SK-N-SH treated with all-trans-retinoic acid at 6 μM for 48 hours (cell line): ENCODE measurements around the gene RPL18A.

ENCODE experiments used
- ATAC-seq: fragments of 200-7000 bp; cut with Tn5 transposase; 3 replicates; pipeline ENCODE4 v1.9.1; 2020; ENCODE audit warnings: mild to moderate bottlenecking, moderate library complexity
- ARNTL ChIP-seq: fragments of 450-650 bp; formaldehyde crosslinking; IDR thresholded peaks from 2 replicates; pipeline ENCODE4 v1.5.0; 2020; ENCODE audit warnings: low read depth, mild to moderate bottlenecking, moderate library complexity, borderline replicate concordance
- BACH2 ChIP-seq: fragments of 250-450 bp; sonication (Bioruptor Pico); IDR thresholded peaks from 2 replicates; pipeline ENCODE4 v1.9.0; 2021; ENCODE audit warnings: mild to moderate bottlenecking, borderline replicate concordance
- CREB5 ChIP-seq: fragments of 250-450 bp; sonication (Bioruptor Pico); IDR thresholded peaks from 2 replicates; pipeline ENCODE4 v1.5.1; 2020; ENCODE audit warnings: low read depth, mild to moderate bottlenecking, moderate library complexity
- CSDC2 ChIP-seq: fragments of 250-450 bp; sonication (Bioruptor Pico); IDR thresholded peaks from 2 replicates; pipeline ENCODE4 v1.5.0; 2020; ENCODE audit warnings: mild to moderate bottlenecking, moderate library complexity
- CSRNP3 ChIP-seq: fragments of 250-450 bp; sonication (Bioruptor Pico); IDR thresholded peaks from 2 replicates; pipeline ENCODE4 v1.5.1; 2021; ENCODE audit warnings: mild to moderate bottlenecking, moderate library complexity
- ESRRG ChIP-seq: fragments of 250-450 bp; sonication (Bioruptor Pico); IDR thresholded peaks from 2 replicates; pipeline ENCODE4 v1.6.1; 2021; ENCODE audit warnings: mild to moderate bottlenecking
- GLIS3 ChIP-seq: fragments of 250-450 bp; sonication (Bioruptor Pico); IDR thresholded peaks from 2 replicates; pipeline ENCODE4 v1.5.0; 2020; ENCODE audit warnings: mild to moderate bottlenecking, moderate library complexity
- ISL1 ChIP-seq: fragments of 250-450 bp; sonication (Bioruptor Pico); IDR thresholded peaks from 2 replicates; pipeline ENCODE4 v2.1.2; 2022; ENCODE audit warnings: mild to moderate bottlenecking, moderate library complexity
- OSR1 ChIP-seq: fragments of 250-450 bp; sonication (Bioruptor Pico); IDR thresholded peaks from 2 replicates; pipeline ENCODE4 v1.8.0; 2022; ENCODE audit warnings: moderate library complexity, mild to moderate bottlenecking, inconsistent platforms
- PATZ1 ChIP-seq: fragments of 250-450 bp; sonication (Bioruptor Pico); IDR thresholded peaks from 2 replicates; pipeline ENCODE4 v1.8.0; 2020; ENCODE audit warnings: mild to moderate bottlenecking, moderate library complexity, borderline replicate concordance
- POU6F1 ChIP-seq: fragments of 250-450 bp; sonication (Bioruptor Pico); IDR thresholded peaks from 2 replicates; pipeline ENCODE4 v1.8.0; 2021; ENCODE audit warnings: low read depth, mild to moderate bottlenecking, moderate library complexity, borderline replicate concordance
- PPARA ChIP-seq: fragments of 250-450 bp; sonication (Bioruptor Pico); IDR thresholded peaks from 2 replicates; pipeline ENCODE4 v1.5.0; 2020; ENCODE audit warnings: mild to moderate bottlenecking, borderline replicate concordance
- RARB ChIP-seq: fragments of 250-450 bp; sonication (Bioruptor Pico); IDR thresholded peaks from 2 replicates; pipeline ENCODE4 v1.8.0; 2021; ENCODE audit warnings: mild to moderate bottlenecking, moderate library complexity
- SNAI2 ChIP-seq: fragments of 250-450 bp; sonication (Bioruptor Pico); IDR thresholded peaks from 2 replicates; pipeline ENCODE4 v1.5.0; 2020; ENCODE audit warnings: mild to moderate bottlenecking, moderate library complexity
- TCF4 ChIP-seq: fragments of 250-450 bp; sonication (Bioruptor Pico); IDR thresholded peaks from 2 replicates; pipeline ENCODE4 v1.8.0; 2021; ENCODE audit warnings: mild to moderate bottlenecking, moderate library complexity, borderline replicate concordance
- TOX ChIP-seq: fragments of 250-450 bp; sonication (Bioruptor Pico); IDR thresholded peaks from 2 replicates; pipeline ENCODE4 v1.8.0; 2021; ENCODE audit warnings: mild to moderate bottlenecking, moderate library complexity, borderline replicate concordance
- TSHZ2 ChIP-seq: fragments of 250-450 bp; sonication (Bioruptor Pico); IDR thresholded peaks from 2 replicates; pipeline ENCODE4 v1.5.0; 2020; ENCODE audit warnings: mild to moderate bottlenecking, moderate library complexity
- ZC3H10 ChIP-seq: fragments of 250-450 bp; sonication (Bioruptor Pico); IDR thresholded peaks from 2 replicates; pipeline ENCODE4 v1.5.1; 2021; ENCODE audit warnings: mild to moderate bottlenecking, moderate library complexity
- ZFP3 ChIP-seq: fragments of 250-450 bp; sonication (Bioruptor Pico); IDR thresholded peaks from 2 replicates; pipeline ENCODE4 v1.5.0; 2020; ENCODE audit warnings: mild to moderate bottlenecking, moderate library complexity
- ZNF70 ChIP-seq: fragments of 450-650 bp; formaldehyde crosslinking; IDR thresholded peaks from 2 replicates; pipeline ENCODE4 v1.5.0; 2020; ENCODE audit warnings: mild to moderate bottlenecking, moderate library complexity
- ZNF8 ChIP-seq: fragments of 450-650 bp; formaldehyde crosslinking; IDR thresholded peaks from 2 replicates; pipeline ENCODE4 v1.5.0; 2020; ENCODE audit warnings: mild to moderate bottlenecking, moderate library complexity

The RPL18A gene

GRCh38 chr19:17824339-17824738 lies 35.4 kb upstream of the RPL18A start:
- ATAC-seq = no peak
- TF ChIP-seq ZC3H10 (CRISPR knock-in tag) (no peak), RARB (no peak), ZNF70 (CRISPR knock-in tag) (no peak), ESRRG (CRISPR knock-in tag) (no peak), PPARA (no peak), CSRNP3 (CRISPR knock-in tag) (no peak), ZFP3 (CRISPR knock-in tag) (no peak), BACH2 (no peak), POU6F1 (CRISPR knock-in tag) (no peak), CREB5 (CRISPR knock-in tag) (no peak), OSR1 (CRISPR knock-in tag) (no peak), TCF4 (no peak), TSHZ2 (no peak), ISL1 (CRISPR knock-in tag) (no peak), PATZ1 (CRISPR knock-in tag) (no peak), GLIS3 (CRISPR knock-in tag) (no peak), SNAI2 (no peak)

- ATAC-seq = no peak
- no peak for TF ChIP-seq ARNTL (CRISPR knock-in tag)
- no peak for TF ChIP-seq ZNF70 (CRISPR knock-in tag)
- no peak for TF ChIP-seq TOX (CRISPR knock-in tag)
- TF ChIP-seq PPARA = no peak
- TF ChIP-seq CREB5 (CRISPR knock-in tag) = no peak
- TF ChIP-seq CSDC2 (CRISPR knock-in tag) = no peak
- TF ChIP-seq TCF4 = no peak
- no peak for TF ChIP-seq BACH2
- TF ChIP-seq GLIS3 (CRISPR knock-in tag) = no peak
- TF ChIP-seq ZNF8 (CRISPR knock-in tag) = no peak
- TF ChIP-seq ISL1 (CRISPR knock-in tag) = no peak
- no peak for TF ChIP-seq PATZ1 (CRISPR knock-in tag)
- no peak for TF ChIP-seq POU6F1 (CRISPR knock-in tag)
These were observed 33.1 kb upstream of the RPL18A start for GRCh38 chr19:17826508-17827056.
